HEK293T (cell line): Measurements from ENCODE around the gene ZNF436.

Experiments used
- CTCF ChIA-PET: fragments of 350-600 bp; formaldehyde crosslinking; extraction: SDS; loops from one replicate; lab custom pipeline; 2021; ENCODE audit warnings: antibody characterized with exemption, inconsistent platforms; lab: Yijun Ruan, JAX
- POLR2A ChIA-PET: fragments of 350-600 bp; formaldehyde crosslinking; extraction: SDS; loops from one replicate; lab custom pipeline; 2020; ENCODE audit warnings: antibody characterized with exemption, inconsistent platforms; lab: Yijun Ruan, JAX
- DNase-seq: peaks from one replicate; pipeline ENCODE4 v3.0.0; 2012; ENCODE audit warnings: mixed read lengths; ENCODE audit errors: extremely low spot score
- ARNT ChIP-seq: fragments of 450-650 bp; IDR thresholded peaks from 2 replicates; pipeline ENCODE4 v1.6.1; 2017; ENCODE audit warnings: mild to moderate bottlenecking
- BHLHE40 ChIP-seq: fragments of 450-650 bp; IDR thresholded peaks from 2 replicates; pipeline ENCODE4 v1.6.1; 2016; ENCODE audit warnings: mild to moderate bottlenecking, moderate library complexity, borderline replicate concordance
- CTBP1 ChIP-seq: fragments of 450-650 bp; IDR thresholded peaks from 2 replicates; pipeline ENCODE4 v1.6.1; 2016; ENCODE audit warnings: borderline replicate concordance
- ELF4 ChIP-seq: fragments of 450-650 bp; IDR thresholded peaks from 2 replicates; pipeline ENCODE4 v1.6.1; 2017; ENCODE audit warnings: antibody characterized with exemption
- FOXA1 ChIP-seq: fragments of 450-650 bp; IDR thresholded peaks from 2 replicates; pipeline ENCODE4 v1.6.1; 2016; ENCODE audit warnings: mild to moderate bottlenecking
- FOXK2 ChIP-seq: fragments of 450-650 bp; IDR thresholded peaks from 2 replicates; pipeline ENCODE4 v1.6.1; 2016; ENCODE audit warnings: mild to moderate bottlenecking
- FOXM1 ChIP-seq: fragments of 450-650 bp; IDR thresholded peaks from 2 replicates; pipeline ENCODE4 v1.6.1; 2017; ENCODE audit warnings: mild to moderate bottlenecking, borderline replicate concordance
- HDGF ChIP-seq: fragments of 450-650 bp; IDR thresholded peaks from 2 replicates; pipeline ENCODE4 v1.6.1; 2017; ENCODE audit warnings: antibody characterized with exemption, borderline replicate concordance
- L3MBTL2 ChIP-seq: fragments of 450-650 bp; conservative IDR thresholded peaks from 2 replicates; pipeline ENCODE4 v1.6.1; 2016; ENCODE audit warnings: mild to moderate bottlenecking
- LEF1 ChIP-seq: fragments of 450-650 bp; IDR thresholded peaks from 2 replicates; pipeline ENCODE4 v1.6.1; 2017; ENCODE audit warnings: mild to moderate bottlenecking, borderline replicate concordance
- NFRKB ChIP-seq: fragments of 450-650 bp; IDR thresholded peaks from 2 replicates; pipeline ENCODE4 v1.6.1; 2016; ENCODE audit warnings: mild to moderate bottlenecking, moderate library complexity
- SP1 ChIP-seq: fragments of 450-650 bp; IDR thresholded peaks from 2 replicates; pipeline ENCODE4 v1.6.1; 2017
- SUZ12 ChIP-seq: fragments of 450-650 bp; IDR thresholded peaks from 2 replicates; pipeline ENCODE4 v1.6.1; 2016; ENCODE audit warnings: mild to moderate bottlenecking
- TARDBP ChIP-seq: fragments of 450-650 bp; IDR thresholded peaks from 2 replicates; pipeline ENCODE4 v1.6.1; 2016
- ZNF384 ChIP-seq: fragments of 450-650 bp; IDR thresholded peaks from 2 replicates; pipeline ENCODE4 v1.6.1; 2016
- TF ChIP-seq, protein P1 (sequence below): fragments of 450-650 bp; IDR thresholded peaks from 2 replicates; pipeline ENCODE4 v1.6.1; 2016

ZNF436 gene

DNA sequence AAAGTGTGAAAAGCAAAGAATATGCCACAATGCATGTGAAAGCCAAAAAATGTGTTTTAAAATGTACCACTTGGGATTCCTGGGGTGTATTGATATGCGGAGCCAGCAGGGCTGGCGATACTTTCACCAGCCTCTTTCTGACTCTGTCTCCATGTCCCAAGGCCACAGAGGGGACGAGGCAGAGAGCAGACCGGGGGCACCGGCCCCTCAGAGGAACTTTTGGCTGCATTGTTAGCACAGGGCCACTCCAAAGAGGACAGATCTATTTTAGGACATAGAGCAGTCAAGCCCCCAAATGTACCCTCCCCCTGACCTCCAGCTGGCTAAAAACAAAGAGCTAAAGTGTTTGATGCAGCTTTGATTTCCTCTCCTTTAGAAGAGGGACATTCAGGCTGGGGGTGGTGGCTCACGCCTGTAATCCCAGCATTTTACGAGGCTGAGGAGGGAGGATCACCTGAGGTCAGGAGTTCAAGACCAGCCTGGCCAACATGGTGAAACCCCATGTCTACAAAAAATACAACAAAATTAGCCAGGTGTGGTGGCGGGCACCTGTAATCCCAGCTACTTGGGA is 25.6 kb upstream of the ZNF436 start:
- no peak for TF ChIP-seq NFRKB
- no peak for TF ChIP-seq FOXK2
- TF ChIP-seq HDGF, result no peak
- TF ChIP-seq FOXM1, result no peak
- POLR2A ChIA-PET, result interaction anchor here (1.9 to 2.2 kb wide), 2 partner anchors 27 to 51 kb away, joined by 5 to 7 read pairs; partner anchors contain the start of gene HNRNPR
- CTCF ChIA-PET, result interaction anchor here (3.1 kb wide), 1 partner anchor 9 kb away, joined by 17 read pairs; no protein-coding TSS in a partner anchor
- DNase-seq, result no peak

DNA sequence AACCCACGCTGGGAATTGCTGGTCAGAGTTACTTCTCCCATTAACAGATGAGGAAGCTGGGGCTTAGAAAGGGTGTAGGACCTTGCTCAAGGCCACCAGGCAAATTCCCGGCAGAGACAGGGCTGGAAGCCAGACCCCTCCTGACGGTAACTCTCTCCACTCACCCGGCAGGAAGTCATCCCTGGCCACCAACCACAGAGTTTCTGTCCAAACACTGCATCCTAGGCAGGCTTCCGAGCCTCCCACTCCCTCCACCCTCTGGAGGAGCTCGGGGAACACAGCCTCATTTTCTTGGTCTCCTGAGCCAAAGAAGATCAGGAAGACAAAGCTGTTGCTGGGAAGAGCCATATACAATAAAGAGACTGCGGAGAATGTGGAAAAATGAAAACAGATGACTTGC is 25.0 kb upstream of the ZNF436 start:
- no peak for DNase-seq
- ChIA-PET POLR2A (interaction anchor here (1.9 to 2.2 kb wide), 2 partner anchors 26 to 50 kb away, joined by 5 to 7 read pairs; partner anchors contain the start of gene HNRNPR), CTCF (interaction anchor here (3.1 kb wide), 1 partner anchor 10 kb away, joined by 17 read pairs; no protein-coding TSS in a partner anchor)
- no peak for TF ChIP-seq FOXA1
- TF ChIP-seq HDGF, result no peak
- no peak for TF ChIP-seq L3MBTL2
- no peak for TF ChIP-seq ELF4
- TF ChIP-seq NFRKB, result no peak
- no peak for TF ChIP-seq TARDBP
- TF ChIP-seq, protein P1, sequence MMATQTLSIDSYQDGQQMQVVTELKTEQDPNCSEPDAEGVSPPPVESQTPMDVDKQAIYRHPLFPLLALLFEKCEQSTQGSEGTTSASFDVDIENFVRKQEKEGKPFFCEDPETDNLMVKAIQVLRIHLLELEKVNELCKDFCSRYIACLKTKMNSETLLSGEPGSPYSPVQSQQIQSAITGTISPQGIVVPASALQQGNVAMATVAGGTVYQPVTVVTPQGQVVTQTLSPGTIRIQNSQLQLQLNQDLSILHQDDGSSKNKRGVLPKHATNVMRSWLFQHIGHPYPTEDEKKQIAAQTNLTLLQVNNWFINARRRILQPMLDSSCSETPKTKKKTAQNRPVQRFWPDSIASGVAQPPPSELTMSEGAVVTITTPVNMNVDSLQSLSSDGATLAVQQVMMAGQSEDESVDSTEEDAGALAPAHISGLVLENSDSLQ, result no peak
- TF ChIP-seq FOXM1, result no peak
- no peak for TF ChIP-seq SP1
- TF ChIP-seq ZNF384, result no peak
- TF ChIP-seq BHLHE40, result no peak
- no peak for TF ChIP-seq SUZ12
- TF ChIP-seq FOXK2, result no peak
- no peak for TF ChIP-seq LEF1
- TF ChIP-seq CTBP1, result no peak
- no peak for TF ChIP-seq ARNT

DNA sequence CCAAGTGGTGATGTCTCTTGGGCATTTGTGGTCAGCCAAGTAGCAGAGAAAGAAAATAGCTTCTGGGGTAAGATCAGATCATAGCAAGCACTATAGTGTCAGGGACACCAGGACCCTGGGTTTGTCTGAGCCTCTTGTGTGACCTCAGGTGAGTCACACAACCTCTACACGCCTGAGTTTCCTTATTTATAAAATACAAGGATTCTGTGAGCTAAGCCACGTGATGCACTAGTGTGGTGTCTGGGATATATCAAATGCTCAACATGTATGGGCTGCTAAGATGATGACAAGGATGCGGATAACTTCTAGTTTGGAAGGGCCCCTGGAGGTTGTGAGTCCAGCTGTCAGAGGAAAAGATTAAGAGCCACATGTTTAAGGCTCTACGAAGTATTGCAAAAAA is 24.5 kb upstream of the ZNF436 start:
- TF ChIP-seq ZNF384 (no peak), CTBP1 (no peak), SP1 (no peak), LEF1 (no peak), ELF4 (no peak), FOXK2 (no peak), HDGF (no peak), BHLHE40 (no peak), FOXA1 (no peak), ARNT (no peak), SUZ12 (no peak)
- TF ChIP-seq, protein P1, result no peak
- ChIA-PET POLR2A (interaction anchor here (1.9 to 2.2 kb wide), 2 partner anchors 26 to 50 kb away, joined by 5 to 7 read pairs; partner anchors contain the start of gene HNRNPR), CTCF (interaction anchor here (3.1 kb wide), 1 partner anchor 10 kb away, joined by 17 read pairs; no protein-coding TSS in a partner anchor)
- no peak for DNase-seq

DNA sequence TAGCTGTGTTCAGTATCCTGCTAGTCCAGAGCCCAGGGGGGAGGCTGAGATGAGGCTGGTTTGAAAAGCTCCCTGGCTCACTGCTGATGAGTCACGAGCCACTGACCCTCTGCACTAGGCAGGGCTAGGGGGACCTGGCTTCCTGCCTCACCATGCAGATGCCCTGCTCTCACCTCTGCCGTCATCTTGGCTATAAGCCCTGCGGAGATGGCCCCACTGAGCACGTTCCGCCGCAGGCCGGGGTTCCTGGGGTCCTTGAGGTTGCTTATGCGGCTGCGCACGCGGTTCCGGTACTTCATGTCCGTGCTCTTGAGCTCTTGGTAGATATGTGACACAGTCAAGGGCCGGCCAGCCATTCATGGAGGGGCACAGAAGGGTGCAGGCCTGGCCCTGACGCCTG is 24.1 kb upstream of the ZNF436 start:
- no peak for TF ChIP-seq NFRKB
- TF ChIP-seq L3MBTL2, result no peak
- no peak for TF ChIP-seq BHLHE40
- TF ChIP-seq FOXM1, result no peak
- no peak for TF ChIP-seq CTBP1
- TF ChIP-seq TARDBP, result no peak
- TF ChIP-seq, protein P1, result no peak
- TF ChIP-seq ELF4, result no peak
- TF ChIP-seq LEF1, result no peak
- TF ChIP-seq FOXK2, result no peak
- no peak for DNase-seq
- CTCF ChIA-PET, result interaction anchor here (3.1 kb wide), 1 partner anchor 11 kb away, joined by 17 read pairs; no protein-coding TSS in a partner anchor
- POLR2A ChIA-PET, result interaction anchor here (1.9 to 2.2 kb wide), 2 partner anchors 25 to 49 kb away, joined by 5 to 7 read pairs; partner anchors contain the start of gene HNRNPR

DNA sequence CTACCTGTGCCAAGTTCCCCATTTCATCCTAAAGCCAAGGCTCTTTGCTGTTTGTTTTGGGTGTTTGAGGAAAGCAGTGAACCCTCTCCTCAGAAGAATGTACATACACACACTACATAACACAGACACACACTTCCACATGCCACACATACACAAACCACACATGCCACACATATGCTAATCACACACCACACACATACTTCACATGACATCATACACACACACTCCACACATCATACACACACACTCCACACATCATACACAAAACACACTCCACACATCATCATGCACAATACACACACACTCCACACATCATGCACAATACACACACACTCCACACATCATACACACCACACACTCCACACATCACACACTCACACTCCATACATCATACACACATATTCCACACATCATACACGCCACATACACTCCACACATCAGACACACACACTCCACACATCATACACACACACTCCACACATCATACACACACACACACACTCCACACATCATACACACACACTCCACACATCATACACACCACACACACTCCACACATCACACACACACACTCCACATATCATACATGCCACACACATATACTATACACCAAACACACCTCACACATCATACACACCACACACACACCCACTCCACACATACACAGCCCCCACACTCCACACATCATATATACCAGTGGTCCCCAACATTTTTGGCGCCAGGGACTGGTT is 22.7 kb upstream of the ZNF436 start:
- POLR2A ChIA-PET, result no interaction called here
- TF ChIP-seq FOXK2, result no peak
- no peak for TF ChIP-seq NFRKB
- no peak for TF ChIP-seq L3MBTL2
- TF ChIP-seq SUZ12, result no peak
- no peak for TF ChIP-seq ARNT
- no peak for TF ChIP-seq CTBP1
- TF ChIP-seq FOXM1, result no peak
- no peak for TF ChIP-seq ZNF384
- no peak for TF ChIP-seq HDGF
- no peak for TF ChIP-seq ELF4
- no peak for TF ChIP-seq FOXA1
- CTCF ChIA-PET, result no interaction called here
- no peak for DNase-seq
